Naive thymus-derived CD8-positive, alpha-beta T cell (primary cell): ENCODE results near the gene FAM25A. TPM values are rescaled to one million over a fixed set of nuclear protein-coding genes. Genes with fewer than 3 reads are reported as not detected.

Experiments
- polyA plus RNA-seq, 3 donors: library from polyadenylated mRNA; unstranded; fragments of 300-500 nt; fragmentation: Illumina TruSeq; gene quantifications; one replicate each; pipeline ENCODE4 v1.2.3, GENCODE V29; 2021
- total RNA-seq, 8 experiments: library from RNA in 2 of 8; stranded (reverse) in 2 of 8; gene quantifications; one replicate each; pipeline ENCODE4 v1.2.3 and lab custom pipeline; 2021 to 2026

FAM25A gene
- total and polyA plus RNA-seq, 5 experiments from 2014 or later, result not detected

Other genes with a start within 250 kb of the FAM25A start
- 1 to 10 TPM in 1 of 2 experiments, not detected in 1; 1.2 TPM for gene MMRN2, start 62.7 kb upstream of the FAM25A start, total RNA-seq
- gene MMRN2, start 62.7 kb upstream of the FAM25A start, polyA plus RNA-seq, result under 1 TPM in 2 of 3 donors, not detected in 1; 0.11 to 0.74 TPM
- under 1 TPM in 1 of 2 experiments, not detected in 1; 0.58 TPM for gene SNCG, start 61.7 kb upstream of the FAM25A start, total RNA-seq
- gene SNCG, start 61.7 kb upstream of the FAM25A start, polyA plus RNA-seq, result not detected
- gene ADIRF, start 51.8 kb upstream of the FAM25A start, total RNA-seq, result not detected
- not detected for gene ADIRF, start 51.8 kb upstream of the FAM25A start, polyA plus RNA-seq
- 10 to 100 TPM; 89.8 to 91.9 TPM for gene GLUD1, start 74.5 kb downstream of the FAM25A start, total RNA-seq
- 100 to 1,000 TPM; 111 to 126 (median 124) TPM for gene GLUD1, start 74.5 kb downstream of the FAM25A start, polyA plus RNA-seq
- gene SHLD2, start 74.9 kb downstream of the FAM25A start, total RNA-seq, result 10 to 100 TPM; 24.1 to 24.5 TPM
- gene SHLD2, start 74.9 kb downstream of the FAM25A start, polyA plus RNA-seq, result 10 to 100 TPM; 17.7 to 22.5 (median 18.7) TPM
- gene NUTM2A, start 205.2 kb downstream of the FAM25A start, total RNA-seq, result under 1 TPM; 0.52 to 0.88 TPM
- gene NUTM2A, start 205.2 kb downstream of the FAM25A start, polyA plus RNA-seq, result under 1 TPM in 2 of 3 donors, not detected in 1; 0.07 to 0.18 TPM